GM12891 (cell line): ENCODE results near the gene PDZD2.

Experiments used
- POLR2AphosphoS5 ChIP-seq: IDR thresholded peaks from 2 replicates; pipeline ENCODE4 v1.6.1; 2011; ENCODE audit warnings: low read depth, low read length, control low read depth
- POU2F2 ChIP-seq: IDR thresholded peaks from 2 replicates; pipeline ENCODE4 v1.6.1; 2011; ENCODE audit warnings: low read depth, mild to moderate bottlenecking, control low read depth, low read length, moderate library complexity
- TAF1 ChIP-seq: IDR thresholded peaks from 2 replicates; pipeline ENCODE4 v1.6.1; 2011; ENCODE audit warnings: low read depth, low read length, control low read depth

DNA sequence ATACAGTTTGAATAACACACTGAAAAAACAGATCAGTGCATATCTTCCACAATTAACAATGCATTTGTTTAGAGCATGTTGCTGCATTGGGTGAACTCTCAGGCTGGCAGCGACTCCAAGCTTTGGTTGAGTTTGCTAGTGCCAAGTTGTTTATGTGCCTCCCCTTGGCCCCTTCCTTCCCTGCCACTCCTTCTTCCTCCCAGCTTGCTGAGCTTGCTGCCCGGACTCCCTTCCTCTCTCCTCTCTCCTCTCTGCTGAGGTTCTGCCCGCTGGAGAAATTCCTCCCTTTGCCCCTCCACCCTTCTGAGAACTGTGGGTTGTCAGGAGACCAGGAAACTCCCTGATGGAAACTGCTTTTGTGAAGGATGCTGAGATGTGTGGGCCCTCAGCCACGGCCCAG is 247.3 kb downstream of the PDZD2 start:
- TF ChIP-seq TAF1 = no peak
- no peak for TF ChIP-seq POLR2AphosphoS5
- no peak for TF ChIP-seq POU2F2
